ENCODE results near the gene UTP4.

The UTP4 gene

DNA sequence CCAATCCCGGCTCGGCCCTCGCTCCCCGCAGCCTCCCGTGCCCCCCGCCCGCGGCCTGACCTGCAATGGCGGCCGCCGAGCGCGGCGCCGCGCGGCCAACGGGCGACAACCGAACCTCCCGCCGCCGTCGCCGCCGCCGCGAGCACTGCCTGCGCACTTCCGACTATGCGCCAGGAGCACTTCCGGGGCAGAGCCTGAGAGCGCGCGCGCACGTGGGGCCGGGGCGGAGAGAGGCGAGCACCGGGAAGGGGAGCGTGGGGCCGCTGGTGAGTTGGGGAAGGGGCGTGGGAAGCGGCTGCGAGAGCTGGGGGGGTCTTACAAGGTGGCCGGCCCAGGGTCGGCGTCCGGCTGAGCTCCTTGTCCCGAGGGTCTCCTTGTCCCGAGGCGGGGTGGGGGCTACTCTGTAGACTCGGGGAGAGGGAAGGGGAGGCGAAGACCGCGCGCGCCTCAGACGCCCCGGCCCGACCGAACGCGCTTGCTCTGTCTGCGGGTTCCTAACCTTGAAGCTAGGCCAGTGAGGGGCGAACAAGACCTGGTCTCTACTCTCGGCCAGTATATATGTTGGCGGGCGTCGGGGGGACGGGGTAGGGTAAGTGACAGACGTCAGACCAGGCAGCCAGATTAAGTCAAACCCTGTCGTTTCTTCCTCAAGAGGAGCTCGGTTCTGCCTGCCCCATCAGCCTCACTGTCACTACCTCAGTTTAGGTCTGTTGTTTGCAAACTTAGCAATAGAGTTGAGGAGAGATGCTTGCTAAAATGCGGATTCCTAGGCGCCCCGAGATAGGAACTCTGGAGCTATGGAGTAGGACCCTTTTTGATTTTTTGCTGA, at the start of gene UTP4, which contains the start of gene CHTF8:
UTP4 (plus strand) TSS at position 226 of the 829 bp plus-strand sequence. CDS start 811 bp downstream, outside the sequence.
CHTF8 (minus strand) TSS at position 165 of the 829 bp plus-strand sequence. CDS start 11,130 bp downstream, outside the sequence.
- DNase-seq, result peak; percentile 84 to 85

DNA sequence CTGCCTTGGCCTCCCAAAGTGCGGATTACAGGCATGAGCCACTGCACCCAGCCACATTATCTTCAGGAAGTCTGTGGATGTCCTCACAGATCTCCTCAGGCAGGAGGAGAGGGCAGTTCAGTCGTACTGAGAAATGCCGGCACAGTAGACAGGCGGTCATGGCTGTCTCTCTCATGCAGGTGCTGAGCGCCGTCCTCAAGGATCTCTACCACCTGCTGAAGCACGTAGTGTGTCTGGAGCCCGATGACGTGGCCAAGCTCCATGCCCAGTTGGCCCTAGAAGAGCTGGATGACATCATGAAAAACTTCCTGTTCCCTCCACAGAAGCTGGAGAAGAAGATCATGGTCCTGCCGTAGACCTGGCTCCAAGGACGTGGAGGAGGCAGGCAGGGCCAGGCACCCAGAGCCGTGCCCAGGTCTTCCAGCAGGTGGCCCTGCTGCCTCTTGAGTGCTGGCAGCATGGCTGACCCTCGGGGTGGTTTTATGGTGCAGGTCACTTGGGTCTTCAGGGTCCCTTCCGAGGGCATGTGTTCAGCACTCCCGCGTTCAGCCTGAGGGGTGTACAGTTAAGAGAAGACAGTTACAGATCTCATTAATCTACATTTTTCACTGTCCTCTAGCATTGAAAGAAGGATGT, 49.0 kb upstream of the UTP4 start:
- no peak for DNase-seq

DNA sequence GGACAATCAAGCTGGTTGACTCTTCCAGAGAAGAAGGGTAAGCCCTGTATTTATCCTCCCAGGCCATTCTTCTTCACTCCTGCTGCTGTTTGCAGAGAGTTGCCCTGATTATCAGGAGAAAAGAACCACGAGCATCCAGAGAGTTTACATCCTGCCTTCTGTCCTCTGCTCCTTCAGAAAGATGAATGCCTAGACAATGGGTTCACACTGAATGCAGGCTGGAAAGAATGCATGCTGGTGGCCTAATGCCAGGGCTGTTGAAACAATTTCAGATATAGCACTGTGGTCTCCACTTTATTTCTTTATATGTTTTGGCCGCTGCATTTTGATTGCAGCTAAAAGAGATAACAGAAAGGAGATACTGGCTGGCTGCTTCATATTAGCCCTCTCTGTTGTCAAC, 48.2 kb upstream of the UTP4 start:
- DNase-seq, result no peak

DNA sequence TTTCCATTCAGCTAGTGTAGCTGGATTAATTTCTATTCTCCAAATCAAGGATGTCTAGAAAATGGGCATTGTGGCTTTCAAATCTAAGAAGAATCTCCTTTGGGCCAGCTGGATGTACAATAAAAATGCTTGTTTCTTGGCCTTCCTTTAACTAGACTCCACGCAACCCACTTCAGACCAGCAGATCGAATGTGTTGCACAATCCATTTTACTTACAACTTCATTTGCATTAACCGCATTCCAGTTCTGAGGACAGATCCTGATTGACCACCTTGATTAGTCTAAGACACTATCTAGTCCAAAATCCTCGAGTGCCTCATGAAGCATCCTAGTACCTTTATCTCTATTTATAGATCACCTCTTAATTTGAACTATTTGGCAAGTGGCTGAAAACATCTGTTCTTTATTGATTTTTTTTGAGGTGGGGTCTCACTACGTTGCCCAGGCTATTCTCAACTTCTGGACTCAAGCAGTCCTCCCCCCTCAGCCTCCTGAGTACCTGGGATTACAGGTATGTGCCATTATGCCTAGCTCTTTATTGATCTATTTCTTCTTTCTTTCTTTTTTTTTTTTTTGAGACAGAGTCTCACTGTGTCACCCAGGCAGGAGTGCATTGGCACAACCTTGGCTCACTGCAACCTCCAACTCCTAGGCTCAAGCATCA, 47.3 kb upstream of the UTP4 start:
- no peak for DNase-seq

DNA sequence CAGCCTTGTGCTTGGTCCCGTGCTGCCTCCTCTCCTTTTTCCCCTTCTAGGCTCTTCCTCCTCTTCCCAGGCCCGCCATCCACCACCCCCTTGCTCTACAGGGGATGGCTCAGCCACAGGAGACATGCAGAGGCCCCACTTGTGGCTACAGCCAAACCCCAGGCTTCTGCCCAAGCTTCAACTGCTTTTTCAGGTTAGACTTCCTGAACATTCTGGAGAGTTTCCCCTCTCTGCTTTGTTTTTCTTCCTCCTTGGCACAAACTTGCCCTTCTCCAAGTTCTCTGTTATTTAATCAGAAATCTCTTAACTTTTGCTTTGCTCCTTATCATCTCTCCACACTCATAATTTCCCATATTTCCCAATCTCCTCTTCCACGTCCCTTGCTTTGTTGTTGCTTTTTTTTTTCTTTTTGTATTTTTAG, 45.3 kb upstream of the UTP4 start:
- DNase-seq, result no peak

DNA sequence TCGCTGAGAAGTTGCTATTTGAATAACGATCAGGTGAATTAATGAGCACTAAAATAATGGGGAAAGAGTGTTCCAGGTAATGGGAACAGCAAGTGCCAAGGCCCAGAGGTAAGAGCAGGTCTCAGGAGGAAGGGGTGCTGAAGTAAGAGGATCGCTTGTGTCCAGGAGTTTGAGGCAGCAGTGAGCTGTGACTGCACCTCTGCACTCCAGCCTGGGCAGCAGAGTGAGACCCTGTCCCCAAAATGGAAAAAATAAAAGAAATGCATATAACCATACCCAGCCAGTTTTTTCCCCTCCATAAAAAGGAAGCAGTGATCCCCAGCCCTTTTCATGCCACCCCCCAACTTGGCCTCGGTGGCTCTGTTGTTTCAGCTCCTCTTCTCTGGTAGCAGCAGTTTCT, 43.8 kb upstream of the UTP4 start:
- no peak for DNase-seq

DNA sequence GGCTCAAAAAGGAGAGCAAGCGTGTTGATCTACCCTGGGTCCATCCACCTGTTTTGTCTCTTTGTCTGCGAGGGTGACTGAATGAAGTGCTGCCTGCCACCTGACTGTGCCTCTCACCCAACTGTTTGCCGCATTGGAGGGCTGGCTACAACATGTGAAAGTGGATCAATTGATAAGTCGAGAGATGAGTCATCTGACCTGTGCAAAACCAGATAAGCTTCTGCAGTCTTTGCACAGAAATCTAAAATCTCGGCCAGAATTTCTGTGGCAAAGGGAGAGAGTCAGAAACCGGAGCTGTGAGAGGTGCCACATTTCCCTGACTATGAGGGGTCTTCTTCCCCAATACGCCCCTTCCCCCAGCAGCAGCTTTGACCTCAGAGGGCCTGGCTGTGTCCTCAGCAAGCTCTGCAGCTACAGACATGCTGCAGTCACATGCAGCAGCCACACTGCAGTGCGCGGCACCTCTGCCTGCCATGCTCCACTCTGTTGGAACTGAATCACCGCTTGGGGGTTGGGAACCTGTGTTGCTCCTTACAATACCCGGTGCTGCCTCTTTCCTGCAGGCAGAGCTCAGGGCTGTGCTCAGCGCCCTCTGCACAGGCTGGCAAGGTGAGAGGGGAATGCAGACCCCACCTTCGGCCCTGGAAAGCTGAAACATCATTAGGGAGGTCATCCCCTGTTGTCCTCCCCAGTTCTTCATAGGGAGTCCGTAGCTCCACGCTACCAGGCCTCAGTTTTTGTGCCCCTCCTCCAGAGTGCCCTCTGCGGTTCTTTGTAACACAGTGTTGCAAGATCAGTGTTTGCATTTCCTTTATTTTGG, 43.1 kb upstream of the UTP4 start:
- no peak for DNase-seq

DNA sequence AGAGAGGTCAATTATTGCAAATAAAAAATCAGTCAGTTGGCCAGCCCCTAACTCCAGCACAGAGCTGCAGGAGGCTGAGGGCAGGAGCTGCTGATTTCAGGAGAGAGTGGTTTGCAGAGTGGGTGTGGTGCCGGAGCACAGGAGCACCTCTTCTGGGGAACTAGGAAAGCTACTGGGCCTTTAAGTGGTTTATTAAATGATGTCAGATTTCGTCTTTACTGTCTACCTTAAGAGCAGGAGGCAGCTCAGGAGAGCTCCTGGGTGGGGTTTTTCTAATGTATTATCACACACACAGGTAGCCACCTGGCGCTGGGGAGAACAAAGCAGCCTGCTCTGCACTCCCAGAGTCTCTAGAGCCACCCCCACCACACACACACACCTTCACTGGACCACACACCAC, 38.5 kb upstream of the UTP4 start:
- no peak for DNase-seq

DNA sequence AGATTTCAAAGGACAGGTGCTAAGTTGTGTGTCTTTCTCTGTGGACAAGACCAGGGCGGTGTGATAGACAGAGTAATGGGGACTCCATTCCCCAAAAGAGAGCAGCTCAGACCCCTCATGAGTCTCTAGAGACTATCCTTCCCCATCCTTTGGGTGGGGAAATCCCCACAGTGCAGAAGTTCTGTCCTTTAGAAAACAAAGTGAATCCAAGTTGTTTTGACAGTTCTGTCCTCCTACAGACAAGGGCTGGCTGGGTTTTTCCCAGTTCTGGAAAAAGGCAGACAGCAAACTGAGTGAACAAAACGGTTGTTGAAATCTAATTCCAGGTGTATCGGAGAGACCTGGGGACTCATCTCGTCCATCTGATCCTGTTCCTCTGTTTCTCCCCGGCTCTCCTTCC, 37.9 kb upstream of the UTP4 start:
- DNase-seq, result no peak

DNA sequence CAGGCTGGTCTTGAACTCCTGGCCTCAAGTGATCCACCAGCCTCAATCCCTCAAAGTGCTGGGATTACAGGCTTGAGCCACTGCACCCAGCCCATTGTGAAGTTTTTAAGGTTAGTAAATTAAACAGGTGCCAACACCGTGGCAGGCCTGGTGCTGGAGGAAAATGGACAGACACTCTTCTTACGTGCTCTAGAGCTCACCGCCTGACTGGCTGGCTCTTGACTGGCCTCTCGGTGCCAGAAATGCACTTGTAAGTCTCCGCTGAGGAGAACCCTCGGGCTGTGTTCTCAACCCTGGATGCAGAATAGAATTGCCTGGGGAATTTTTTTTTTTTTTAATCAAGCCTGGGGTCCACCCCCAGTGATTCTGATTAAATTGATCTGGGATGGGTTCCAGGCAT, 37.3 kb upstream of the UTP4 start:
- DNase-seq, result no peak

DNA sequence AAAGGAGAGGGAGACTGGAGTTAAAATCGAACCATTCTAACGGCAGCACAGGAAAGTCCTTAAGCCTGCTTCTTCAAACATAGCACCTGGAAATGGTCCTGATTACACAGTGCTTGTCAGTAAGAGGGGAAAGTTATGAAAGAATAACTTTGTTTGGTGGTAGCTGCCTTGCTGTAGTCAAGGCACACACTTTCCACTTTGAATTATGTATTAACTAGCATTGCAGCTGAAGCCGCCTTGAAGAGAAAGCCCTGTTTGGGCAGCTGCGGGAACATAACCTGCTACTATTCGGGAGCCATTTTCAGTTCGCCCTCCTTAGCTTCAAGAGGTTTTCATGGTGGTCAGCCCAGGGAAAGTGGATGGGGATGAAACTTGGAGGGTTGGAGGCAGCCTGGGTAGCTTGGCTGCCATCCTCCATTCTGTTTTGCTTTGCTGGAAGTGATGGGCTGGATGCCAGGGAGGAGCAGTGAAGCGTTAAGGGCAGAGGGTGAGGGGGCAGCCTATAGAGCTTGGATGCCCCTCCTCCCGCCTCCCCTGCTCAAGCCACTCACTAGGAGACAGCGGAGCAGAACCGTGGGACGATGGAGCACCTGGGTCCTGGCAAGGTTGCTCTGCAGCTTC, 32.3 kb upstream of the UTP4 start:
- DNase-seq, result no peak

DNA sequence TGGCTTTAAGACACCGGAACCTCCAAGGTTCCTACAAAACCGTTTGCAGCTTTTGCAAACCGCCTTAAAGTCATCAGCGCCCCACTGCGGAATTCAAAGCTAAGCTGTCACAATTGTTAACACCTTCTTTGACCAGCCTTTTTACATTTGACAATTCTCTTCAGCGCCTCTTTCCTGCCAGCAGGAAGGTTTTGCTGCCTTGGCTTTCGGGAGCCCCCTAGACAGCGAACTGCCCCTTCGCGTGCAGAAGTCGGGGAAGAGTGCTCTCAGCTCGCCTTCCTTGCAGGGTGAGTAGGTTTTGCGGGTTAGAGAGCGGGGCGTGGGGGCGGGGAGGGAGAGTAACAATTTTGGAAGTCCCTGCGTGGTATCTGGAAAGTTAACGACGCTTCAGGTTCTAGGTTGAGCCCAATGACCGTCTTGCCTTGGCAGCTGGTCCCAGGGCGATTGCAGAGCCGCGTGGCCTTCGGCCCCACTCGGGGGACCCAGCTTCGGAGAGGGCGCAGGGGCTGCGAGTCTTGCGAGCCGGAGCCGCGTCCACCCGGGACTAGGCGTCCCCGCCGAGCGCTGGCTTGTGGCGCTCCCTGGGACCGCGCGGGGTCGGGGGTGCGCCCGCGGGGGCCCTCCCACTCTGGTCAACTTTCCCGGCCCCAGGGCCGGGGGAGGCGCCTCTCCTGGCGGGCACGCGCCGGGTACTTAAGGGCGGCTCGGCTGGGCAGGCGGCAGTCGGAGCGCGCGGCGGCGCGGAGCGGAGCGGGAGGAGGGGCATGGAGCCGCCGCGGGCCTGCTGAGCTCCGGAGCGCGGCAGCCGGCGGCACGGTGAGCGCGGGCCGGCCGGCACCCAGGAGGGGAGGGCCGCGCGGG, 26.7 kb upstream of the UTP4 start, which contains the start of gene HAS3:
HAS3 (plus strand) TSS at position 153 of the 861 bp plus-strand sequence. CDS start 3,743 bp downstream, outside the sequence.
- peak; percentile 3 to 15 for DNase-seq

DNA sequence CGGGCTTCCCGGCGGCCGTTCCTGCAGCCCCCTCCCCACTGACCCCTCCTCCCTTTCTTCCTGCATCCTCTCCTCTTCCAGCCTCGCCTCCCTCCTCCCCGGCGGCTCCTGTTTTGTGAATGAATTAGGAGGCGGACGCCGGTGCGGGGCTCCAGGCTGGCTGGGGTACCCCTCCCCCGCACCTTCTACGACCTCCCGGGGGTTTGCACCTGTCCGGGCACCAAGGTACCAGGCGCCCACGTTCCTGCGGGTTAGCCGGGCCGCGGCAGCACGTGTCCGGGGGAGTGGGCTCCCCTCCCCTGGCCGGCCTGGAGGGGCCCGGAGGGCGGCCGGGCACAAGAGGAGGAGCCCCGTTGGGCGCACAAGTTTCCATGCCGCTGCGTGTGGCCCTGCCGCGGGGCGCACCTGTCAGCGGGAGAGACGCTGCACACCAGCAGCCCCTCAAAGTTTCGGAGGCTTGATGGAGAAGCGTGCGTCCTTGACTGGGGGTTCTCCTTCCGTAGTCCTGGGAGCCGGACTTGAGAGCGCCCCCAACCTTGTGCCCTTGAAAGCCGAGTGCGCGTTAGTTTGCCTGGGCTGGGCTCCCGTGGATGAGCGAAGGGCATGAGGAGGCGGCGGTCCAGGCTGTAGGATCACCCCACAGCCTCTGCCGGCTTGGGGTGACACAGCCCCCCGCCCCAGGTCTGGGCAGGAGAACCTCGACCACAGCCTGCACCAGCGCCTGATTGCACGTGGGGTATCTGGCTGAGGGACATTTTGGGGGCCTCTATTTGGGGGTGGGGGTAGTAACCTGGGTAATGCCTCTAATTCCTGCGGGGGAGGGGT, 25.7 kb upstream of the UTP4 start:
- DNase-seq, result no peak

DNA sequence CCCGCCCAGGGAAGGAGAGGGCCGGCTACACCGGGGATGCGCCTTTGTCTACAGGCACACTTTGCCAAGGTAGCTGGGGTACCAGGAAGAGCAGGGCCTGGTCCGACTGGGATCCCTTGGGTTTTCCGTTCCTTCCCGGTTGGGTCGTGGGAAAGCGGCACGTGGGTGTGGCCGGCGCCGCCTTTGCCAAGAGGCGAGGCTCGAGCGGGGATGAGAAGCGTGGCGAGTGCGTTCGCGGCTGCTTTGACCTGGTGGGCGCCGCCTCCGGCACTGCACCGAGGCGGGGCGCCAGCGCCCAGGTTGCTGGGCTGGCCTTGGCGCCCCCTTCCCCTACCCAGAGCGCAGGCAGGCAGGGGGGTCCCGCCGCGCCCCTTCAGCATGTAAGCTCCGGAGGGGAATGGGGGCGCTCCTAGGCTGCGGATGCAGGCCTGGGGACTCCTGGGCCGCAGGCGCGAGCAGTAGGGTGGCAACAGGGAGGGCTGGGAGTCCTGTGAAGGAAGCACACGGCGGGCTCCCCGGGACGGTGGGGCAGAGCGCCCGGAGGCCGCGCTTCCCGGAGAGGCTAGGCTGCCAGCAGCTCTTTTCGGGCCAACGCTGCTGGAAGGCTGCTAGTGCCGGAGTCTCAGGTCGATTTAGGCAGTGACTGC, 25.0 kb upstream of the UTP4 start:
- no peak for DNase-seq

DNA sequence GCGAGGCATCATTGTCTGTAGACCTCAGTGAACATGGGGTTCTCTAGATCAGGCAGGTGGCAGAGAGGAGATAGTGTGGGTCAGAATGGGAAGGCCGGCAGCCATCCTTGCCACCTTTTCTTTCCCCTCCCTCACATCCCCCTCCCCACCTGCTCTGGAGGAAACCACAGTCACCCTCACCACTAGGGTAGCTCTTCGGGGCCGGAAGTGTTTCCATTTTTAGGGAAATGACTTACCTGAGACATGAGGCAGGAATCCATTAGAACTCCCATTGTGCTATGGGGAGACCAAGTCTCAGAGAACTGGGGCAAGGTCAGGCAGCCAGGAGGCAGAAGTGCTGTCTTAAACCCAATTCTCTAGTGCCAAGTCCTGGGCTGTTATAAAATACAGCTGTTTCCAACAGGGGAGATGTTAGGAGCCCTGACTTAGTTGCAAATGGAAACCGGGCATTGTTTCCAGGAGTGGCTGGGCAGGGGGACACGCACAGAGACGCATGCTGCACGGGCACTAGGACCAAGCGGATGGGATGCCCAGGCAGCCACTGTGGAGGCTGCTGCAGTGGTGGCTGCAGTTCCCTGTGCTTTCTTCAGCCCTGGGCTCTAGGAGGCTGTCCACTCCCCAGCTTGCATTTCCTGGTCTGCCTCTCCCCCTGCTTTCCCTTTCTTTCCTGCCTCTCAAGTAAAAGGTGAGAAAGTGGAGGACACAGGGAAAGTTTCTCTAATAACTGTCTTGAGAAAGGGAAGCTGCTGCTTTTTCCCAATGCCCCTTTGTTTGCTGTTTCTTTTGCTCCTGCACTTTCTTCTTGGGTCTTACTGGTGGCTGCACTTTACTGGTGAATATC, 24.2 kb upstream of the UTP4 start:
- no peak for DNase-seq

DNA sequence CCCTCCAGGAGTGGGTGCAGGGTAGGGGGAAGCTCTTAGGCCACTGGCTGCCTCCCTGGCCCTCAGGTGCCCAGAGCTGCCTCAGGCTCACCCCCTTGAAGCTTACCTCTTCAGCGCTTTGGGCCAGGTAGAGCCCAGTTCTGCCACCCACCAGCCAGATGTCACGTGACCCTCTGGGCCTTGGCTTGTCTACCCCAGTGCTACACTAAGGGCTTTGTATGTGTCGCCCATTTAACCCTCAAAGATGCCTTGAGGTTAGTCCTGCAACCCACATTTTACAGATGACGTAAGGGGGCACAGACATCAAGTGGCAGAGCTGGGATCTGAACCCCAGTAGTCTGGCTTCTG, 23.6 kb upstream of the UTP4 start:
- DNase-seq, result no peak

DNA sequence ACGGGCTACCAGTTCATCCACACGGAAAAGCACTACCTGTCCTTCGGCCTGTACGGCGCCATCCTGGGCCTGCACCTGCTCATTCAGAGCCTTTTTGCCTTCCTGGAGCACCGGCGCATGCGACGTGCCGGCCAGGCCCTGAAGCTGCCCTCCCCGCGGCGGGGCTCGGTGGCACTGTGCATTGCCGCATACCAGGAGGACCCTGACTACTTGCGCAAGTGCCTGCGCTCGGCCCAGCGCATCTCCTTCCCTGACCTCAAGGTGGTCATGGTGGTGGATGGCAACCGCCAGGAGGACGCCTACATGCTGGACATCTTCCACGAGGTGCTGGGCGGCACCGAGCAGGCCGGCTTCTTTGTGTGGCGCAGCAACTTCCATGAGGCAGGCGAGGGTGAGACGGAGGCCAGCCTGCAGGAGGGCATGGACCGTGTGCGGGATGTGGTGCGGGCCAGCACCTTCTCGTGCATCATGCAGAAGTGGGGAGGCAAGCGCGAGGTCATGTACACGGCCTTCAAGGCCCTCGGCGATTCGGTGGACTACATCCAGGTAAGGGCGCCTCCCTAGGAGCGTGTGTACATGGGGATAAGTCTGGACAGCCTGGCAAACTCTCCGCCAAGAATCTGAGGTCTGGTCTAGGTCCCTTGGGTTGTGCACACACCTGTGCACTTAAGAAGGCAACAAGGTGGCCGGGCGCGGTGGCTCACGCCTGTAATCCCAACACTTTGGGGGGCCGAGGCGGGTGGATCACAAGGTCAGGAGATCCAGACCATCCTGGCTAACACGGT, 22.8 kb upstream of the UTP4 start:
- no peak for DNase-seq

DNA sequence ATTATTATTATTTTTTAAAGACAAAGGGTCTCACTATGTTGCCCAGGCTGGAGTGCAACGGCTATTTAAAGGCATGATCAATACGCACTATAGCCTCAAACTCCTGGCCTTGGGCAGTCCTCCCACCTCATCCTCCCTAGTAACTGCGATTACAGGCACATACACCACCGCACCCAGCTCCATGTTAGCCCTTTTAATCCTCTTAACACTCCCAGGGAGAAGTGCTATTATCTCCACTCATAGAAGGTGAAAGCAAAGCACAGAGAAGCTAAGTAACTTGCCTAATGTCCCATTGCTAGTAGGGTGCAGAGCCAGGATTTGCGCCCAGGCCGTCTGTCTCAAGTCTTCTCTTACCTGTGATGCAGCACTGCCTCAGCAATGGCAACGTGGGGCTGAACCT, 22.0 kb upstream of the UTP4 start:
- no peak for DNase-seq
